SK-N-MC (cell line): Measurements from ENCODE around the gene CD6.

Source experiments
- DNase-seq: peaks from one replicate; pipeline ENCODE4 v3.0.0-alpha.2; 2011; ENCODE audit warnings: low read depth, low spot score
- H3K27ac ChIP-seq: fragments of 200-600 bp; sonication (generic); 2 replicates; pipeline ENCODE4 v1.5.1; 2016; ENCODE audit warnings: mixed run types
- H3K36me3 ChIP-seq: fragments of 200-600 bp; sonication (generic); 2 replicates; pipeline ENCODE4 v1.6.1; 2017; ENCODE audit warnings: antibody characterized with exemption, low read length, mixed read lengths; ENCODE audit not compliant: insufficient read depth
- H3K4me3 ChIP-seq: fragments of 200-600 bp; sonication (generic); 2 replicates; pipeline ENCODE4 v1.5.1; 2016
- H3K9ac ChIP-seq: fragments of 200-600 bp; sonication (generic); 2 replicates; pipeline ENCODE4 v1.8.0; 2017; ENCODE audit warnings: mixed run types, mixed read lengths; ENCODE audit not compliant: insufficient read length
- H3K9me3 ChIP-seq: fragments of 200-600 bp; sonication (generic); 2 replicates; pipeline ENCODE4 v1.6.1; 2017; ENCODE audit warnings: low read depth, mild to moderate bottlenecking, antibody characterized with exemption, low read length, moderate library complexity, mixed read lengths
- EZH2 ChIP-seq: fragments of 200-600 bp; sonication (generic); IDR thresholded peaks from one replicate; pipeline ENCODE4 v1.6.1; 2017; ENCODE audit warnings: antibody characterized with exemption
- FOXP2 ChIP-seq: optimal IDR thresholded peaks from 2 replicates; pipeline ENCODE3; 2011; ENCODE audit warnings: mild to moderate bottlenecking, moderate library complexity; ENCODE audit not compliant: insufficient read depth; ENCODE audit errors: extremely low read length, control extremely low read depth
- POLR2AphosphoS5 ChIP-seq: IDR thresholded peaks from 2 replicates; pipeline ENCODE4 v1.6.1; 2012; ENCODE audit warnings: mild to moderate bottlenecking, low read depth, low read length, borderline replicate concordance

CD6 gene

DNA sequence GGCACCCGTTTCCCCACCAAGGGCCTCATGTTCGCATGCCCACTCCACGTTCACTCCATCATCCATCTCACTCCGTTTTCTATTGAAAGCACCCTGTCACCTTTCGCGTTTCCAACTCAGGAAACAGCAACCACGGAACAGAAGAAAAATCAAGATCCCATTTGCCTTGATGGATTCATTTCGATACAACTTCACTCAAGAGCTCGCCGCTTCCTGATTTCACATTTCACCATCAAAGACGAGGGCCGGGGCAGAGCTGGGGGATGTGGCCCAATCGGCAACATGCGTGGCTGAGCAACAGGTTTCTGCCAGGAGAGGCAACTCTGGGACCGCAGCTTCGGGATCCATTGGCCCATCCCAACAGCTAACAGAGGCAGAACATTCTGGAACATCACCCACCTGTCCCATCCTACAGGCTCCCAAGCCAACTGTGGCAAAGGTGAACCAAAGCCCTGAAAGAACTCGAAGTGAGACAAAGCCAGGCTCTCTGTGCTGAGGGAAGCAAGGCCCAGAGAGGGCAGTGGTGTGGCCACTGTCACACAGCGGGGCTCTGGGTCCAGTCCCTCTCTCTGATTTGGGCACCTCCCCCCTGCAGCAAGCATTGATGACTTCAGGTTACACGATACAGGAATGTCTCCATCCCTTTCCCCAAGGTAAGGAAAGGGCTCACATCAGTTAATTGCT, 94.6 kb downstream of the CD6 start:
- DNase-seq = no peak
- Histone ChIP-seq H3K27ac (no peak overlapping the region), H3K4me3 (no peak overlapping the region), H3K36me3 (no peaks in the 10 kb centered on the region), H3K9me3 (no peaks in the 10 kb centered on the region), H3K9ac (no peak overlapping the region)
- TF ChIP-seq POLR2AphosphoS5 (no peak), EZH2 (no peak), FOXP2 (no peak)

DNA sequence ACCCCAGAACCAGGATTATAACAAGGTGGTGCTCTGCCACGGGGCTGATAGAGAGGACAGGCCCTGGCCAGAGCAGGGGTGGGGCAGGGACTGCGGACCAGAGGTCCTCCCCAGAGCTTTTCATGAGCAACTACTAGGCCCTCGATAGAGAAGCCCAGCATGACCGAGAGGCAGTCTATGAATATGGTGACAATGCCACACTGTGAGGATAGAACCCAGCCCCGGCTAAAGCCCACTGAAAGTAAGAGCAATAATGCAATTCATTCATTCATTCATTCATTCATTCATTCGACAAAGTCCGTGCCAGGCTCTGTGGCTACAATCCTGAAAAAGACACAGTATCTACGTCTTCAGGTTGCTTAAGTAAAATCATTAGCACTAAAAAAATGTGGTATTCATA, 95.2 kb downstream of the CD6 start:
- Histone ChIP-seq H3K36me3 (no peaks in the 10 kb centered on the region), H3K9ac (no peak overlapping the region), H3K27ac (no peak overlapping the region), H3K4me3 (no peak overlapping the region), H3K9me3 (no peaks in the 10 kb centered on the region)
- no peak for DNase-seq
- TF ChIP-seq FOXP2 (no peak), POLR2AphosphoS5 (no peak), EZH2 (no peak)

DNA sequence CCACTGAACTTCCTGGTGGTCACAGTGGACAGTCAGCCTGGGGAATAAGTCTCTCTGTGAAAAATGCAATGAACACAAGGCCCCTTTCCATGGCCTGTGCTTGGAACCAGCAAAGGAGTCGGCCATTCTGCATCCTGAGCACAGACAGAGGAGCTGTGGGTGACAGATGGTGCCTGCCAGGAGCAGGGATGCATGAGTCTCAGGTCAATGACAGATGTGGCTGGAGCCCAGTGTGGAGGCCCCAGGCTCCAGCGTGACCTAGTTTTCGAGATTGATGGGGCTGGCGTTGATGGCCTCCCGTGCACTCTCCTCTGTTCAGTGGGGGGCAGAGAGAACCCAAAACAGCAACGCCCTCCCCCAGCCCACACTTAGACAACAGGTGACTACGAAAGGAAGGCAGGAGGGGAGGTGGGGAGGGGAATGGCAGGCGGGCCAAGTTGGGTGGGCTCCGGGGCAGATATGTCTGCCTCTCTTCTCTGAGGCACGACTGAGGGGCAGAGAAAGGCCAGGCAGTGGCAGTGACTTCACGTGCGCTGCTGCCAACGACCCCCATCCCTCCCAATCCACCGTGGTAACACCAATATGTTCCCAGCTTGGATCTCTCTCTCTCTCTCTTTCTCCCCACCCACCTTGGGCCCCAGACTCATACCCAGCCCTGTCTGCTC, 96.4 kb downstream of the CD6 start:
- no peak for DNase-seq
- no peak overlapping the region for H3K9ac ChIP-seq
- H3K27ac ChIP-seq = no peak overlapping the region
- no peaks in the 10 kb centered on the region for H3K36me3 ChIP-seq
- no peaks in the 10 kb centered on the region for H3K9me3 ChIP-seq
- H3K4me3 ChIP-seq = no peak overlapping the region
- no peak for TF ChIP-seq POLR2AphosphoS5
- TF ChIP-seq FOXP2 = no peak
- no peak for TF ChIP-seq EZH2

DNA sequence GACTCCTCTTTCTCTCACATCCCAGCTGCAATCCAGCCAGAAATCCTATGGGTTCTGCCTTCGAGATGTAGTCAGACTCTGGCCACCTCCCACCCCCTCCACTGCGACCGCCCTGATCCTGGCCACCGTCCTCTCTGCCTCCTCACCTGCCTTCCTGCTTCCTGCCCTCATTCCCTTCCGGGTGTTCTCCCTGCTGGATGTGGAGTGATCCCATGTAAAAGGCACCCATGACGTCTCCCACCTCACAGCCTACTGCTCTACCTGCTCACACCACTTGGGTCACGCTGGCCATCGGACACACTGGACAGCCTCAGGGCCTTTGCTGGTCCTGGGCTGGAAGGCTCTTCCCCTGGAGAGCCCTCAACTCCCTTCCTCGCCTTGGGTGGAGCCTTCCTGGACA, 97.1 kb downstream of the CD6 start:
- Histone ChIP-seq H3K9me3 (no peaks in the 10 kb centered on the region), H3K36me3 (no peaks in the 10 kb centered on the region), H3K27ac (no peak overlapping the region), H3K9ac (no peak overlapping the region), H3K4me3 (no peak overlapping the region)
- TF ChIP-seq FOXP2 (no peak), EZH2 (no peak), POLR2AphosphoS5 (no peak)
- DNase-seq = no peak

DNA sequence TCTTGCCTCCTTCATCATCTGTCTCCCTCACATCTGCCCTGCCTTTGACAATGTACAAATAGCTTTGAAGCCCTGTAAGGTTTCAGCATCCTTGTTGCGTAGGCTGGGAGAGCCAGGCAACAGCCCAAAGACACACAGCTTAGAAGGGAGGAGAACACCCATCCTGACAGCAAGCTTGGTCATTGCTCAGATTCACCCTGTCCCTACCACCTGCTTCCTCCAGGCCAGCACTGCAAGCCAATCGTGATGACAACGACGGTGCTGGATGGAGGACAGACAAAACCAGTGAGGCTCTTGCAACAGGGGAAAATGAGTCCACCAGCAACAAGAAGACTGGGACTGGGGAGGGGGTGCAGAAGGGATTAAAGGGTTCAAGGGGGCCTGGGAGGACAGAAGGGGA, 97.9 kb downstream of the CD6 start:
- TF ChIP-seq EZH2 = no peak
- TF ChIP-seq FOXP2 = no peak
- no peak for TF ChIP-seq POLR2AphosphoS5
- no peak overlapping the region for H3K27ac ChIP-seq
- no peak for DNase-seq

More for the DNA sequence above, 97.9 kb downstream of the CD6 start:
- Histone ChIP-seq H3K9me3 (peaks cover 5% of the 10 kb centered on the region; the same call in 1 of the 2 replicates), H3K4me3 (no peak overlapping the region), H3K9ac (no peak overlapping the region), H3K36me3 (no peaks in the 10 kb centered on the region)
